ENCODE results near the gene ETS1.

DNA sequence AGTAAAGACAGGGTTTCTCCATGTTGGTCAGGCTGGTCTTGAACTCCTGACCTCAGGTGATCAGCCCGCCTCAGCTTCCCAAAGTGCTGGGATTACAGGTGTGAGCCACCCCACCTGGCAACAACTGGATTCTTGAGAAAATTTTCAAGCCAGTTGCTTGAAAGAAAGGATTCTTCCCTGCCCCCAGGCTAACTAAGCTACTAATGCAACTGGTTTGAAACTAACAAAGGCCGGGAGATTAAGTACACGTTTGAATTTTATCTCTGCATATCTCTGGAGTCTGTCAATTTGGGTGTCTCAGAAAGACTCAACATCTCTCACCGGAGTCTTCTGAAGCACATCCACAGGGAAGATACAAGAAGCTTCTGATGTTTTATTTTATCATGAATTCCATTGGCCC is 10.7 kb upstream of the ETS1 start:
- TF ChIP-seq, protein P1, sequence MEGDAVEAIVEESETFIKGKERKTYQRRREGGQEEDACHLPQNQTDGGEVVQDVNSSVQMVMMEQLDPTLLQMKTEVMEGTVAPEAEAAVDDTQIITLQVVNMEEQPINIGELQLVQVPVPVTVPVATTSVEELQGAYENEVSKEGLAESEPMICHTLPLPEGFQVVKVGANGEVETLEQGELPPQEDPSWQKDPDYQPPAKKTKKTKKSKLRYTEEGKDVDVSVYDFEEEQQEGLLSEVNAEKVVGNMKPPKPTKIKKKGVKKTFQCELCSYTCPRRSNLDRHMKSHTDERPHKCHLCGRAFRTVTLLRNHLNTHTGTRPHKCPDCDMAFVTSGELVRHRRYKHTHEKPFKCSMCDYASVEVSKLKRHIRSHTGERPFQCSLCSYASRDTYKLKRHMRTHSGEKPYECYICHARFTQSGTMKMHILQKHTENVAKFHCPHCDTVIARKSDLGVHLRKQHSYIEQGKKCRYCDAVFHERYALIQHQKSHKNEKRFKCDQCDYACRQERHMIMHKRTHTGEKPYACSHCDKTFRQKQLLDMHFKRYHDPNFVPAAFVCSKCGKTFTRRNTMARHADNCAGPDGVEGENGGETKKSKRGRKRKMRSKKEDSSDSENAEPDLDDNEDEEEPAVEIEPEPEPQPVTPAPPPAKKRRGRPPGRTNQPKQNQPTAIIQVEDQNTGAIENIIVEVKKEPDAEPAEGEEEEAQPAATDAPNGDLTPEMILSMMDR (tag by site-specific recombination; IDR thresholded peaks at IDR 0.05) = no peak
- TF ChIP-seq, protein P2, sequence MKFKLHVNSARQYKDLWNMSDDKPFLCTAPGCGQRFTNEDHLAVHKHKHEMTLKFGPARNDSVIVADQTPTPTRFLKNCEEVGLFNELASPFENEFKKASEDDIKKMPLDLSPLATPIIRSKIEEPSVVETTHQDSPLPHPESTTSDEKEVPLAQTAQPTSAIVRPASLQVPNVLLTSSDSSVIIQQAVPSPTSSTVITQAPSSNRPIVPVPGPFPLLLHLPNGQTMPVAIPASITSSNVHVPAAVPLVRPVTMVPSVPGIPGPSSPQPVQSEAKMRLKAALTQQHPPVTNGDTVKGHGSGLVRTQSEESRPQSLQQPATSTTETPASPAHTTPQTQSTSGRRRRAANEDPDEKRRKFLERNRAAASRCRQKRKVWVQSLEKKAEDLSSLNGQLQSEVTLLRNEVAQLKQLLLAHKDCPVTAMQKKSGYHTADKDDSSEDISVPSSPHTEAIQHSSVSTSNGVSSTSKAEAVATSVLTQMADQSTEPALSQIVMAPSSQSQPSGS (tag by site-specific recombination; IDR thresholded peaks at IDR 0.05; ENCODE audit: low read depth) = no peak
- no peak for TF ChIP-seq ZNF785 (tag by site-specific recombination; IDR thresholded peaks at IDR 0.05)
- TF ChIP-seq ZNF747 (tag by site-specific recombination; IDR thresholded peaks at IDR 0.05) = no peak
- no peak for TF ChIP-seq ZNF214 (tag by site-specific recombination; IDR thresholded peaks at IDR 0.05; ENCODE audit: borderline replicate concordance)
- TF ChIP-seq ZNF777 (tag by site-specific recombination; IDR thresholded peaks at IDR 0.05; ENCODE audit: borderline replicate concordance) = no peak
- no peak for TF ChIP-seq KLF1 (tag by site-specific recombination; IDR thresholded peaks at IDR 0.05)
- TF ChIP-seq, protein P3, sequence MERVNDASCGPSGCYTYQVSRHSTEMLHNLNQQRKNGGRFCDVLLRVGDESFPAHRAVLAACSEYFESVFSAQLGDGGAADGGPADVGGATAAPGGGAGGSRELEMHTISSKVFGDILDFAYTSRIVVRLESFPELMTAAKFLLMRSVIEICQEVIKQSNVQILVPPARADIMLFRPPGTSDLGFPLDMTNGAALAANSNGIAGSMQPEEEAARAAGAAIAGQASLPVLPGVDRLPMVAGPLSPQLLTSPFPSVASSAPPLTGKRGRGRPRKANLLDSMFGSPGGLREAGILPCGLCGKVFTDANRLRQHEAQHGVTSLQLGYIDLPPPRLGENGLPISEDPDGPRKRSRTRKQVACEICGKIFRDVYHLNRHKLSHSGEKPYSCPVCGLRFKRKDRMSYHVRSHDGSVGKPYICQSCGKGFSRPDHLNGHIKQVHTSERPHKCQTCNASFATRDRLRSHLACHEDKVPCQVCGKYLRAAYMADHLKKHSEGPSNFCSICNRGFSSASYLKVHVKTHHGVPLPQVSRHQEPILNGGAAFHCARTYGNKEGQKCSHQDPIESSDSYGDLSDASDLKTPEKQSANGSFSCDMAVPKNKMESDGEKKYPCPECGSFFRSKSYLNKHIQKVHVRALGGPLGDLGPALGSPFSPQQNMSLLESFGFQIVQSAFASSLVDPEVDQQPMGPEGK (tag by site-specific recombination; IDR thresholded peaks at IDR 0.05) = no peak
- no peak for TF ChIP-seq HOXA7 (CRISPR knock-in tag; IDR thresholded peaks at IDR 0.05; ENCODE audit: borderline replicate concordance)
- TF ChIP-seq, protein P4, sequence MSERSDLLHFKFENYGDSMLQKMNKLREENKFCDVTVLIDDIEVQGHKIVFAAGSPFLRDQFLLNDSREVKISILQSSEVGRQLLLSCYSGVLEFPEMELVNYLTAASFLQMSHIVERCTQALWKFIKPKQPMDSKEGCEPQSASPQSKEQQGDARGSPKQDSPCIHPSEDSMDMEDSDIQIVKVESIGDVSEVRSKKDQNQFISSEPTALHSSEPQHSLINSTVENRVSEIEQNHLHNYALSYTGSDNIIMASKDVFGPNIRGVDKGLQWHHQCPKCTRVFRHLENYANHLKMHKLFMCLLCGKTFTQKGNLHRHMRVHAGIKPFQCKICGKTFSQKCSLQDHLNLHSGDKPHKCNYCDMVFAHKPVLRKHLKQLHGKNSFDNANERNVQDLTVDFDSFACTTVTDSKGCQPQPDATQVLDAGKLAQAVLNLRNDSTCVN (tag by site-specific recombination; optimal IDR thresholded peaks at IDR 0.05) = no peak
- no peak for TF ChIP-seq ZNF707 (tag by site-specific recombination; IDR thresholded peaks at IDR 0.05)
- TF ChIP-seq, protein P5, sequence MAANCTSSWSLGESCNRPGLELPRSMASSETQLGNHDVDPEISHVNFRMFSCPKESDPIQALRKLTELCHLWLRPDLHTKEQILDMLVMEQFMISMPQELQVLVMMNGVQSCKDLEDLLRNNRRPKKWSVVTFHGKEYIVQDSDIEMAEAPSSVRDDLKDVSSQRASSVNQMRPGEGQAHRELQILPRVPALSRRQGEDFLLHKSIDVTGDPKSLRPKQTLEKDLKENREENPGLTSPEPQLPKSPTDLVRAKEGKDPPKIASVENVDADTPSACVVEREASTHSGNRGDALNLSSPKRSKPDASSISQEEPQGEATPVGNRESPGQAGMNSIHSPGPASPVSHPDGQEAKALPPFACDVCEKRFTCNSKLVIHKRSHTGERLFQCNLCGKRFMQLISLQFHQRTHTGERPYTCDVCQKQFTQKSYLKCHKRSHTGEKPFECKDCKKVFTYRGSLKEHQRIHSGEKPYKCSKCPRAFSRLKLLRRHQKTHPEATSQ (tag by site-specific recombination; IDR thresholded peaks at IDR 0.05) = no peak
- TF ChIP-seq, protein P6, sequence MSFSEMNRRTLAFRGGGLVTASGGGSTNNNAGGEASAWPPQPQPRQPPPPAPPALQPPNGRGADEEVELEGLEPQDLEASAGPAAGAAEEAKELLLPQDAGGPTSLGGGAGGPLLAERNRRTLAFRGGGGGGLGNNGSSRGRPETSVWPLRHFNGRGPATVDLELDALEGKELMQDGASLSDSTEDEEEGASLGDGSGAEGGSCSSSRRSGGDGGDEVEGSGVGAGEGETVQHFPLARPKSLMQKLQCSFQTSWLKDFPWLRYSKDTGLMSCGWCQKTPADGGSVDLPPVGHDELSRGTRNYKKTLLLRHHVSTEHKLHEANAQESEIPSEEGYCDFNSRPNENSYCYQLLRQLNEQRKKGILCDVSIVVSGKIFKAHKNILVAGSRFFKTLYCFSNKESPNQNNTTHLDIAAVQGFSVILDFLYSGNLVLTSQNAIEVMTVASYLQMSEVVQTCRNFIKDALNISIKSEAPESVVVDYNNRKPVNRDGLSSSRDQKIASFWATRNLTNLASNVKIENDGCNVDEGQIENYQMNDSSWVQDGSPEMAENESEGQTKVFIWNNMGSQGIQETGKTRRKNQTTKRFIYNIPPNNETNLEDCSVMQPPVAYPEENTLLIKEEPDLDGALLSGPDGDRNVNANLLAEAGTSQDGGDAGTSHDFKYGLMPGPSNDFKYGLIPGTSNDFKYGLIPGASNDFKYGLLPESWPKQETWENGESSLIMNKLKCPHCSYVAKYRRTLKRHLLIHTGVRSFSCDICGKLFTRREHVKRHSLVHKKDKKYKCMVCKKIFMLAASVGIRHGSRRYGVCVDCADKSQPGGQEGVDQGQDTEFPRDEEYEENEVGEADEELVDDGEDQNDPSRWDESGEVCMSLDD (tag by site-specific recombination; IDR thresholded peaks at IDR 0.05) = no peak

Measured in HEK293 (cell line).